Measurements from ENCODE around the gene ZMAT5. TPM values are rescaled to one million over a fixed set of nuclear protein-coding genes. Genes with fewer than 3 reads are reported as not detected.

The ZMAT5 gene
- total and polyA plus RNA-seq, 9 of the 15 experiments (the other 6 are each of a cell fraction or from before 2014, with no cell fraction given): 2.0 to 25.2 (median 11.9) TPM

DNA sequence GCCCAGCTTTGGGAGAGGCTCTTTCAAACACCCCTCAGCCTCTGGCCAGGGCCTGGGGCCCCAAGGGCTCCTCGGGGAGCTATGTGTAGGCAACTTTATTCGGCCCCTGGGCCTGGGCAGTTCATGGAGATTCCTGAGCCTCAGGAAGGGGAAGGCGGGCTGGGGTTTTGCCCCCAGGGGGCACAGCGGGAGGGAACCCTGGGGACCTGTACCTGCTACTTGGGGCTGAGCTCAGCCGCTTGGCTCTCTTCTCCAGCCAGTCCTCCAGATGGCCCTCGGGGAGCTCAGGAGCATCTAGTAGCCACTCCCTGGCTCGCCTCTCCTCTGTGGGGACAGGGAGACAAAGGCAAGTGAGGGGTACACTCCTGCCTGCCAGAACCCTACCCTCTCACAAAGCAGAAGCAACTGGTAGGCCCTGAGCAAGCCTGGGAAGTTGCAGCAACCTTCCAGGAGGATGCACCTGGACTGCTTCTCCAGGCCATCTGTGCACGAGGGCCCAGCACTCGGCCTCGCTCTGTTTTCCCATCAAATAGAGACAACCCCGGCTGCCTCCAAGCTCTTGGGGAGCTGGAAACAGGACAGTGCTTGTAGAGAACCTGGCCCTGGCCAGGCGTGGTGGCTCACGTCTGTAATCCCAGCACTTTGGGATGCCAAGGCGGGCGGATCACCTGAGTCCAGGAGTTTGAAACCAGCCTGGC, 28.5 kb downstream of the ZMAT5 start:
- Histone ChIP-seq H3K27me3 (ENCODE audit: control insufficient read depth in 2 of 2, insufficient read depth in 2 of 2, low read length in 2 of 2) (no peaks in the 10 kb centered on the region), H3K4me3 (no peak overlapping the region), H2AFZ (ENCODE audit: low read depth, low read length) (no peak overlapping the region), H3K36me3 (ENCODE audit: control insufficient read depth, insufficient read depth, low read length) (no peaks in the 10 kb centered on the region), H3K9ac (ENCODE audit: insufficient read depth in 1 of 2, low read depth in 2 of 2, low read length in 2 of 2) (no peak overlapping the region; a peak in 1 of 4 replicates), H3K27ac (ENCODE audit: extremely low read depth, low read depth, low read length) (no peak overlapping the region), H3K79me2 (ENCODE audit: control insufficient read depth, insufficient read depth, low read length) (no peaks in the 10 kb centered on the region), H3K9me3 (replicated peaks; ENCODE audit: control insufficient read depth, insufficient read depth, low read depth, low read length) (no peaks in the 10 kb centered on the region), H3K4me2 (ENCODE audit: insufficient read depth, low read length) (no peak overlapping the region), H3K4me1 (replicated peaks in 1 of 2; ENCODE audit: control insufficient read depth in 2 of 2, insufficient read depth in 2 of 2, low read length in 2 of 2) (peaks cover 5 to 24% of the 10 kb centered on the region in 2 experiments; a peak in 4 of 5 replicates), H4K20me1 (replicated peaks; ENCODE audit: control insufficient read depth, insufficient read depth, low read length) (no peaks in the 10 kb centered on the region), H3K9me1 (ENCODE audit: control insufficient read depth, insufficient read depth, low read length) (no peaks in the 10 kb centered on the region)
- no peak for ATAC-seq
- BruUV-seq (replicated peaks): no TSS peak
- POLR2A ChIA-PET: interaction anchor here (0.5 to 0.7 kb wide), 3 partner anchors 12 to 200 kb away, joined by 3 to 4 read pairs (median 4); no protein-coding TSS in a partner anchor
- DNase-seq (ENCODE audit: extremely low read depth in 1 of 4, low spot score in 3 of 4): no peak
- no peak for FAIRE-seq
- in situ Hi-C loops (cut with MboI): no loop called here
- intact Hi-C loops (cut with micrococcal nuclease): no loop called here
- 74% methylated on average over 6 of the region's 15 CpGs for WGBS (ENCODE audit: insufficient coverage, low coverage, missing lambda C conversion rate)
- CTCF ChIA-PET (ENCODE audit: low intra/inter-chr PET ratio): no interaction called here
- no peak for TF ChIP-seq ZNF586 (CRISPR knock-in tag; conservative IDR thresholded peaks at IDR 0.05)
- TF ChIP-seq, protein P1, sequence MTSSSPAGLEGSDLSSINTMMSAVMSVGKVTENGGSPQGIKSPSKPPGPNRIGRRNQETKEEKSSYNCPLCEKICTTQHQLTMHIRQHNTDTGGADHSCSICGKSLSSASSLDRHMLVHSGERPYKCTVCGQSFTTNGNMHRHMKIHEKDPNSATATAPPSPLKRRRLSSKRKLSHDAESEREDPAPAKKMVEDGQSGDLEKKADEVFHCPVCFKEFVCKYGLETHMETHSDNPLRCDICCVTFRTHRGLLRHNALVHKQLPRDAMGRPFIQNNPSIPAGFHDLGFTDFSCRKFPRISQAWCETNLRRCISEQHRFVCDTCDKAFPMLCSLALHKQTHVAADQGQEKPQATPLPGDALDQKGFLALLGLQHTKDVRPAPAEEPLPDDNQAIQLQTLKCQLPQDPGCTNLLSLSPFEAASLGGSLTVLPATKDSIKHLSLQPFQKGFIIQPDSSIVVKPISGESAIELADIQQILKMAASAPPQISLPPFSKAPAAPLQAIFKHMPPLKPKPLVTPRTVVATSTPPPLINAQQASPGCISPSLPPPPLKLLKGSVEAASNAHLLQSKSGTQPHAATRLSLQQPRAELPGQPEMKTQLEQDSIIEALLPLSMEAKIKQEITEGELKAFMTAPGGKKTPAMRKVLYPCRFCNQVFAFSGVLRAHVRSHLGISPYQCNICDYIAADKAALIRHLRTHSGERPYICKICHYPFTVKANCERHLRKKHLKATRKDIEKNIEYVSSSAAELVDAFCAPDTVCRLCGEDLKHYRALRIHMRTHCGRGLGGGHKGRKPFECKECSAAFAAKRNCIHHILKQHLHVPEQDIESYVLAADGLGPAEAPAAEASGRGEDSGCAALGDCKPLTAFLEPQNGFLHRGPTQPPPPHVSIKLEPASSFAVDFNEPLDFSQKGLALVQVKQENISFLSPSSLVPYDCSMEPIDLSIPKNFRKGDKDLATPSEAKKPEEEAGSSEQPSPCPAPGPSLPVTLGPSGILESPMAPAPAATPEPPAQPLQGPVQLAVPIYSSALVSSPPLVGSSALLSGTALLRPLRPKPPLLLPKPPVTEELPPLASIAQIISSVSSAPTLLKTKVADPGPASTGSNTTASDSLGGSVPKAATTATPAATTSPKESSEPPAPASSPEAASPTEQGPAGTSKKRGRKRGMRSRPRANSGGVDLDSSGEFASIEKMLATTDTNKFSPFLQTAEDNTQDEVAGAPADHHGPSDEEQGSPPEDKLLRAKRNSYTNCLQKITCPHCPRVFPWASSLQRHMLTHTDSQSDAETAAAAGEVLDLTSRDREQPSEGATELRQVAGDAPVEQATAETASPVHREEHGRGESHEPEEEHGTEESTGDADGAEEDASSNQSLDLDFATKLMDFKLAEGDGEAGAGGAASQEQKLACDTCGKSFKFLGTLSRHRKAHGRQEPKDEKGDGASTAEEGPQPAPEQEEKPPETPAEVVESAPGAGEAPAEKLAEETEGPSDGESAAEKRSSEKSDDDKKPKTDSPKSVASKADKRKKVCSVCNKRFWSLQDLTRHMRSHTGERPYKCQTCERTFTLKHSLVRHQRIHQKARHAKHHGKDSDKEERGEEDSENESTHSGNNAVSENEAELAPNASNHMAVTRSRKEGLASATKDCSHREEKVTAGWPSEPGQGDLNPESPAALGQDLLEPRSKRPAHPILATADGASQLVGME (CRISPR knock-in tag; IDR thresholded peaks at IDR 0.05): no peak
- no peak for TF ChIP-seq EGR1 (conservative IDR thresholded peaks at IDR 0.05)
- TF ChIP-seq, protein P2, sequence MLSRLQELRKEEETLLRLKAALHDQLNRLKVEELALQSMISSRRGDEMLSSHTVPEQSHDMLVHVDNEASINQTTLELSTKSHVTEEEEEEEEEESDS (CRISPR knock-in tag; IDR thresholded peaks at IDR 0.05): no peak
- TF ChIP-seq, protein P3, sequence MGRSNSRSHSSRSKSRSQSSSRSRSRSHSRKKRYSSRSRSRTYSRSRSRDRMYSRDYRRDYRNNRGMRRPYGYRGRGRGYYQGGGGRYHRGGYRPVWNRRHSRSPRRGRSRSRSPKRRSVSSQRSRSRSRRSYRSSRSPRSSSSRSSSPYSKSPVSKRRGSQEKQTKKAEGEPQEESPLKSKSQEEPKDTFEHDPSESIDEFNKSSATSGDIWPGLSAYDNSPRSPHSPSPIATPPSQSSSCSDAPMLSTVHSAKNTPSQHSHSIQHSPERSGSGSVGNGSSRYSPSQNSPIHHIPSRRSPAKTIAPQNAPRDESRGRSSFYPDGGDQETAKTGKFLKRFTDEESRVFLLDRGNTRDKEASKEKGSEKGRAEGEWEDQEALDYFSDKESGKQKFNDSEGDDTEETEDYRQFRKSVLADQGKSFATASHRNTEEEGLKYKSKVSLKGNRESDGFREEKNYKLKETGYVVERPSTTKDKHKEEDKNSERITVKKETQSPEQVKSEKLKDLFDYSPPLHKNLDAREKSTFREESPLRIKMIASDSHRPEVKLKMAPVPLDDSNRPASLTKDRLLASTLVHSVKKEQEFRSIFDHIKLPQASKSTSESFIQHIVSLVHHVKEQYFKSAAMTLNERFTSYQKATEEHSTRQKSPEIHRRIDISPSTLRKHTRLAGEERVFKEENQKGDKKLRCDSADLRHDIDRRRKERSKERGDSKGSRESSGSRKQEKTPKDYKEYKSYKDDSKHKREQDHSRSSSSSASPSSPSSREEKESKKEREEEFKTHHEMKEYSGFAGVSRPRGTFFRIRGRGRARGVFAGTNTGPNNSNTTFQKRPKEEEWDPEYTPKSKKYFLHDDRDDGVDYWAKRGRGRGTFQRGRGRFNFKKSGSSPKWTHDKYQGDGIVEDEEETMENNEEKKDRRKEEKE (IDR thresholded peaks at IDR 0.05; ENCODE audit: borderline replicate concordance in 1 of 2, control insufficient read depth in 1 of 2, low read depth in 2 of 2, low read length in 1 of 2): no peak
- no peak for TF ChIP-seq SOX6 (IDR thresholded peaks at IDR 0.05)
- TF ChIP-seq, protein P4, sequence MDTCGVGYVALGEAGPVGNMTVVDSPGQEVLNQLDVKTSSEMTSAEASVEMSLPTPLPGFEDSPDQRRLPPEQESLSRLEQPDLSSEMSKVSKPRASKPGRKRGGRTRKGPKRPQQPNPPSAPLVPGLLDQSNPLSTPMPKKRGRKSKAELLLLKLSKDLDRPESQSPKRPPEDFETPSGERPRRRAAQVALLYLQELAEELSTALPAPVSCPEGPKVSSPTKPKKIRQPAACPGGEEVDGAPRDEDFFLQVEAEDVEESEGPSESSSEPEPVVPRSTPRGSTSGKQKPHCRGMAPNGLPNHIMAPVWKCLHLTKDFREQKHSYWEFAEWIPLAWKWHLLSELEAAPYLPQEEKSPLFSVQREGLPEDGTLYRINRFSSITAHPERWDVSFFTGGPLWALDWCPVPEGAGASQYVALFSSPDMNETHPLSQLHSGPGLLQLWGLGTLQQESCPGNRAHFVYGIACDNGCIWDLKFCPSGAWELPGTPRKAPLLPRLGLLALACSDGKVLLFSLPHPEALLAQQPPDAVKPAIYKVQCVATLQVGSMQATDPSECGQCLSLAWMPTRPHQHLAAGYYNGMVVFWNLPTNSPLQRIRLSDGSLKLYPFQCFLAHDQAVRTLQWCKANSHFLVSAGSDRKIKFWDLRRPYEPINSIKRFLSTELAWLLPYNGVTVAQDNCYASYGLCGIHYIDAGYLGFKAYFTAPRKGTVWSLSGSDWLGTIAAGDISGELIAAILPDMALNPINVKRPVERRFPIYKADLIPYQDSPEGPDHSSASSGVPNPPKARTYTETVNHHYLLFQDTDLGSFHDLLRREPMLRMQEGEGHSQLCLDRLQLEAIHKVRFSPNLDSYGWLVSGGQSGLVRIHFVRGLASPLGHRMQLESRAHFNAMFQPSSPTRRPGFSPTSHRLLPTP (IDR thresholded peaks at IDR 0.05; ENCODE audit: borderline replicate concordance, extremely low read depth, insufficient read length): no peak
- no peak for TF ChIP-seq FOXP1 (CRISPR knock-in tag; IDR thresholded peaks at IDR 0.05)
